Measurements from ENCODE around the gene BORCS8.
"Not testable (repeated sequence)": the region's sequence is repeated elsewhere in the genome, so short reads cannot be mapped to it uniquely, and the experiment has no call there.

Gene BORCS8

GRCh38 chr19:19142347-19142746 lies 49.6 kb downstream of the BORCS8 start:
- H3K27ac Mint-ChIP-seq = no peak overlapping the region
- intact Hi-C loops (cut with micrococcal nuclease) = no loop called here
- peaks cover 8% of the 10 kb centered on the region for H3K27me3 Mint-ChIP-seq
- H3K9me3 Mint-ChIP-seq = no peaks in the 10 kb centered on the region
- no peak overlapping the region for H3K4me3 Mint-ChIP-seq
- H3K4me1 Mint-ChIP-seq (ENCODE audit: low read depth) = peaks cover 18% of the 10 kb centered on the region
- peaks cover 24% of the 10 kb centered on the region for H3K36me3 Mint-ChIP-seq (ENCODE audit: low read depth)

- no peak overlapping the region for H3K27ac Mint-ChIP-seq
- H3K27me3 Mint-ChIP-seq = peaks cover 10% of the 10 kb centered on the region
- intact Hi-C loops (cut with micrococcal nuclease) = no loop called here
- H3K9me3 Mint-ChIP-seq = no peaks in the 10 kb centered on the region
- peaks cover 21% of the 10 kb centered on the region for H3K4me1 Mint-ChIP-seq (ENCODE audit: low read depth)
- H3K4me3 Mint-ChIP-seq = no peak overlapping the region
- H3K36me3 Mint-ChIP-seq (ENCODE audit: low read depth) = peaks cover 8% of the 10 kb centered on the region
Measured at GRCh38 chr19:19140476-19140875, 51.5 kb downstream of the BORCS8 start.

DNA sequence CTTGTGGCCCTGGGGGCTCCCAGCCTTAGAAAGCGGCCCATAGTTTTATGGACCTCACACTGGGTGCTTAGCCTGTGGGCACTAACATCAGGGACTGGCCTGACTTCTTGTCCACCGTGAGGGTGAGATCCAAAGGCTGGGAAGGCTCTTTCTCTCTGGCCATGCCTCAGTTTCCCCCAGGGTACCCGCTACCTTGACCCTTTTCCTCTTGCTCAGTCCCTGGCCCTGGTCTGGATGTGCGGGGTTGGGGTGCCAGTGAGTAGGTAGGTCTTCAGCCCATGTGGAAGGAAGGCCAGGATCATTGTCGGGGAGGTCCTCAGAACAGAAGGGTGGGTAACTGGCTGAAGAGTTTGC lies 52.1 kb downstream of the BORCS8 start:
- H3K27ac Mint-ChIP-seq = no peak overlapping the region
- no peaks in the 10 kb centered on the region for H3K9me3 Mint-ChIP-seq
- intact Hi-C loops (cut with micrococcal nuclease) = loop anchor here (2.0 kb wide), 1 partner anchor 77 kb away; the partner anchor contains the start of gene SLC25A42
- peaks cover 28% of the 10 kb centered on the region for H3K4me1 Mint-ChIP-seq (ENCODE audit: low read depth)
- H3K27me3 Mint-ChIP-seq = peaks cover 10% of the 10 kb centered on the region
- H3K36me3 Mint-ChIP-seq (ENCODE audit: low read depth) = peaks cover 8% of the 10 kb centered on the region
- no peak overlapping the region for H3K4me3 Mint-ChIP-seq

DNA sequence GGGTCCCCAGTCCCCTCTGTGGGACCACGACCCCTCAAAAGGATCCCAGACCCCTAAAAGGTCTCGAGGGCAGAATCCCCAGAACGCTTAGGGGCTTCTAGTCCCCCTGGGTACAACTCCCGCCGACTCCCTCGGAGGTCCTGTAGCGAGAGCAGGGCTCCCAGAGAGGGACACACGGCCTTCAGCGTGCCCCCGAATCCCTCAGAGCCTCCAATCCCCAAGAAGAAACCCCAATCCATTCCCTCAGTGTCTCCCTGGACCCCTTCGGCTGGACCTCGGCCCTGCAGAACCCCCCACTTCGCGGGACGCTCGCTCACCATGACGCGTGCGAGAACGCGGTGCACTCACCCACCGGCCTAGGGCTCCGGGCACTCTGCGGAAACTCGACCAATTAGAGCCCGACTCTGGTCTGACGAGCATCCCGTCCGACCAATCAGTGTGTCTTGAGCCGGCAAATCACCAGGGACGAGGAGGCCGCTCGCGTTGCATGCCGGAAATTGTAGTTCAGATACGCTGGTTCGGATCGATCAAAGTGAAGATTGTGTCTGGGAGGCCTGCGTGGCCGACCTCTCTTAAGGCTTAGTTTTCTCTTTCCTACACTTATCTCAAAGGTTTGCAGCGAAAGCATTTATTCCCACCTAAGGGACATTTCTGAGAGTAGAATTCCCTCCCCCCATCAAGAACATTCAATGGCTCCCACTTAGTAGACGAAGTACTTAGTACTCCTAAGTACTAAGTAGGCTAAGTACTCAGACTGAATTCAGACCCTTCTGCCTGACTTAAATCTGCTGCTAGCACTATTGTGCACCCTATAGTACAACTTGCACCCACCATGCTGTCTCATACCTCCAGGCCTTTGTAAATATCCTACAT lies 53.6 kb downstream of the BORCS8 start, which contains the start of gene TMEM161A:
Gene TMEM161A (minus strand): TSS at position 370 of the 873 bp plus-strand sequence. CDS start 50 bp downstream, at position 320.
- H3K27ac Mint-ChIP-seq = peak within 1 kb of the TSS; percentile 97
- no peaks in the 10 kb centered on the region for H3K9me3 Mint-ChIP-seq
- H3K27me3 Mint-ChIP-seq = peaks cover 10% of the 10 kb centered on the region
- H3K4me1 Mint-ChIP-seq (ENCODE audit: low read depth) = peaks cover 32% of the 10 kb centered on the region
- H3K36me3 Mint-ChIP-seq (ENCODE audit: low read depth) = peaks cover 8% of the 10 kb centered on the region
- intact Hi-C loops (cut with micrococcal nuclease) = loop anchor here (1.0 to 2.0 kb wide), 2 partner anchors 76 to 105 kb away; partner anchors contain the start of genes ARMC6, SLC25A42 and SUGP2
- H3K4me3 Mint-ChIP-seq = peak within 1 kb of the TSS; percentile 99

- Mint-ChIP-seq H3K36me3 (ENCODE audit: low read depth) (peaks cover 15% of the 10 kb centered on the region), H3K27ac (peak overlapping the region; percentile 97), H3K9me3 (peaks cover 2% of the 10 kb centered on the region), H3K27me3 (peaks cover 10% of the 10 kb centered on the region), H3K4me1 (ENCODE audit: low read depth) (peaks cover 32% of the 10 kb centered on the region), H3K4me3 (peak overlapping the region; percentile 99)
- intact Hi-C loops (cut with micrococcal nuclease) = loop anchor here (1.0 to 2.0 kb wide), 2 partner anchors 75 to 104 kb away; partner anchors contain the start of genes ARMC6, SLC25A42 and SUGP2
Measured at GRCh38 chr19:19137556-19138108, 54.3 kb downstream of the BORCS8 start.

GRCh38 chr19:19135713-19136112 lies 56.2 kb downstream of the BORCS8 start:
- H3K27me3 Mint-ChIP-seq; H3K27ac Mint-ChIP-seq; intact Hi-C loops (cut with micrococcal nuclease); H3K4me3 Mint-ChIP-seq: not testable (repeated sequence)
- H3K9me3 Mint-ChIP-seq = peaks cover 12% of the 10 kb centered on the region
- H3K4me1 Mint-ChIP-seq (ENCODE audit: low read depth) = peaks cover 32% of the 10 kb centered on the region
- peaks cover 25% of the 10 kb centered on the region for H3K36me3 Mint-ChIP-seq (ENCODE audit: low read depth)

GRCh38 chr19:19134687-19135158 lies 57.2 kb downstream of the BORCS8 start:
- Mint-ChIP-seq H3K9me3 (peaks cover 12% of the 10 kb centered on the region), H3K36me3 (ENCODE audit: low read depth) (peaks cover 25% of the 10 kb centered on the region), H3K4me3 (peak overlapping the region; percentile 38), H3K27me3 (peaks cover 9% of the 10 kb centered on the region), H3K4me1 (ENCODE audit: low read depth) (peaks cover 32% of the 10 kb centered on the region), H3K27ac (no peak overlapping the region)
- intact Hi-C loops (cut with micrococcal nuclease) = no loop called here

- H3K36me3 Mint-ChIP-seq (ENCODE audit: low read depth) = peaks cover 25% of the 10 kb centered on the region
- H3K9me3 Mint-ChIP-seq = peaks cover 12% of the 10 kb centered on the region
- no peak overlapping the region for H3K4me3 Mint-ChIP-seq
- intact Hi-C loops (cut with micrococcal nuclease) = no loop called here
- peaks cover 32% of the 10 kb centered on the region for H3K4me1 Mint-ChIP-seq (ENCODE audit: low read depth)
- H3K27ac Mint-ChIP-seq = no peak overlapping the region
- H3K27me3 Mint-ChIP-seq = peaks cover 9% of the 10 kb centered on the region
Measured at GRCh38 chr19:19133985-19134384, 58.0 kb downstream of the BORCS8 start.

- Mint-ChIP-seq H3K4me1 (ENCODE audit: low read depth) (peaks cover 27% of the 10 kb centered on the region), H3K27ac (no peak overlapping the region), H3K27me3 (peaks cover 7% of the 10 kb centered on the region), H3K36me3 (ENCODE audit: low read depth) (peaks cover 19% of the 10 kb centered on the region), H3K4me3 (no peak overlapping the region), H3K9me3 (peaks cover 12% of the 10 kb centered on the region)
- intact Hi-C loops (cut with micrococcal nuclease) = no loop called here
Measured at GRCh38 chr19:19132912-19133311, 59.0 kb downstream of the BORCS8 start.

- H3K27me3 Mint-ChIP-seq = peaks cover 1% of the 10 kb centered on the region
- H3K4me1 Mint-ChIP-seq (ENCODE audit: low read depth) = peaks cover 20% of the 10 kb centered on the region
- peaks cover 17% of the 10 kb centered on the region for H3K36me3 Mint-ChIP-seq (ENCODE audit: low read depth)
- intact Hi-C loops (cut with micrococcal nuclease) = no loop called here
- no peak overlapping the region for H3K4me3 Mint-ChIP-seq
- H3K27ac Mint-ChIP-seq = no peak overlapping the region
- peaks cover 12% of the 10 kb centered on the region for H3K9me3 Mint-ChIP-seq
Measured at GRCh38 chr19:19131989-19132388, 60.0 kb downstream of the BORCS8 start.

Data from dendritic cell treated with granulocyte-macrophage colony-stimulating factor and Interleukin-4, amounts not matched to agents 40 ng/mL and 50 ng/mL, for 4 days (primary cell).